GM21390 (cell line): ENCODE results near the gene EEF1AKMT2.
A peak's percentile ranks its signal among the peaks of the same experiment; 100 is the strongest.
"Not testable (repeated sequence)": the region's sequence is repeated elsewhere in the genome, so short reads cannot be mapped to it uniquely, and the experiment has no call there.

Experiments used
- ATAC-seq: cut with Tn5 transposase; IDR thresholded peaks from one replicate; pipeline ENCODE4 v1.9.1; 2021; ENCODE audit not compliant: unreplicated experiment

Gene EEF1AKMT2

GRCh38 chr10:124791547-124792348 is at the start of gene EEF1AKMT2:
Gene EEF1AKMT2, minus strand, starts transcription at chr10:124791887. Its CDS starts 54 bp downstream, at chr10:124791833.
- peak; percentile 90 for ATAC-seq

- ATAC-seq = no peak
Observed at GRCh38 chr10:124837687-124838086, 46.0 kb upstream of the EEF1AKMT2 start.

GRCh38 chr10:124831116-124831515 is 39.4 kb upstream of the EEF1AKMT2 start:
- ATAC-seq = no peak

GRCh38 chr10:124830445-124830844 is 38.8 kb upstream of the EEF1AKMT2 start:
- ATAC-seq = no peak

- ATAC-seq = no peak
Observed at GRCh38 chr10:124829447-124830115, 37.9 kb upstream of the EEF1AKMT2 start.

GRCh38 chr10:124827474-124827873 is 35.8 kb upstream of the EEF1AKMT2 start:
- ATAC-seq = no peak

- ATAC-seq = no peak
Observed at GRCh38 chr10:124826262-124826661, 34.6 kb upstream of the EEF1AKMT2 start.

GRCh38 chr10:124825702-124826101 is 34.0 kb upstream of the EEF1AKMT2 start:
- ATAC-seq = no peak

GRCh38 chr10:124824932-124825331 is 33.2 kb upstream of the EEF1AKMT2 start:
- ATAC-seq = not testable (repeated sequence)

GRCh38 chr10:124824507-124824906 is 32.8 kb upstream of the EEF1AKMT2 start:
- no peak for ATAC-seq

- no peak for ATAC-seq
Observed at GRCh38 chr10:124821520-124821919, 29.8 kb upstream of the EEF1AKMT2 start.

GRCh38 chr10:124820121-124820520 is 28.4 kb upstream of the EEF1AKMT2 start:
- ATAC-seq = no peak

- peak; percentile 42 for ATAC-seq
Observed at GRCh38 chr10:124802313-124802675, 10.6 kb upstream of the EEF1AKMT2 start.

GRCh38 chr10:124799211-124799610 is 7.5 kb upstream of the EEF1AKMT2 start:
- ATAC-seq = no peak

- no peak for ATAC-seq
Observed at GRCh38 chr10:124798781-124799180, 7.1 kb upstream of the EEF1AKMT2 start.

- no peak for ATAC-seq
Observed at GRCh38 chr10:124798364-124798763, 6.7 kb upstream of the EEF1AKMT2 start.

- ATAC-seq = no peak
Observed at GRCh38 chr10:124792998-124793352, 1.3 kb upstream of the EEF1AKMT2 start.

- not testable (repeated sequence) for ATAC-seq
Observed at GRCh38 chr10:124782900-124783299, 8.8 kb downstream of the EEF1AKMT2 start.

- ATAC-seq = no peak
Observed at GRCh38 chr10:124768791-124769190, 22.9 kb downstream of the EEF1AKMT2 start.

- ATAC-seq = no peak
Observed at GRCh38 chr10:124765256-124765655, 26.4 kb downstream of the EEF1AKMT2 start.

- no peak for ATAC-seq
Observed at GRCh38 chr10:124763267-124763666, 28.4 kb downstream of the EEF1AKMT2 start.

GRCh38 chr10:124762281-124762680 is 29.4 kb downstream of the EEF1AKMT2 start:
- ATAC-seq = no peak
